ENCODE results near the gene CDK1. TPM values are rescaled to one million over a fixed set of nuclear protein-coding genes. Genes with fewer than 3 reads are reported as not detected.

Gene CDK1
- total RNA-seq, 1 experiment from 2014 or later, result 137 TPM

- CTCF ChIA-PET, result no interaction called here
- H3K4me2 ChIP-seq, result no peak overlapping the region
- DNase-seq, result no peak
- H4K20me1 ChIP-seq (ENCODE audit: insufficient read depth), result no peaks in the 10 kb centered on the region
- H3K79me2 ChIP-seq (ENCODE audit: low read depth), result no peaks in the 10 kb centered on the region
- intact Hi-C loops (cut with micrococcal nuclease; ENCODE audit: unreplicated experiment), result no loop called here
- no peaks in the 10 kb centered on the region for H3K9me3 ChIP-seq (ENCODE audit: insufficient read depth, low read depth)
- H3K27ac ChIP-seq, result no peak overlapping the region
- POLR2A ChIA-PET (ENCODE audit: unreplicated experiment), result no interaction called here
- peaks cover 12% of the 10 kb centered on the region for H3F3A ChIP-seq (ENCODE audit: insufficient read depth, low read depth)
- no peaks in the 10 kb centered on the region for H3K36me3 ChIP-seq (ENCODE audit: low read depth)
- H3K4me3 ChIP-seq, result no peak overlapping the region
- TF ChIP-seq EZH2 (IDR thresholded peaks at IDR 0.05; ENCODE audit: low read depth) (no peak), CTCF (conservative IDR thresholded peaks at IDR 0.05) (no peak)
- no peaks in the 10 kb centered on the region for H3K27me3 ChIP-seq (ENCODE audit: insufficient read depth, low read depth)
- H3K9me2 ChIP-seq (ENCODE audit: insufficient read depth), result no peaks in the 10 kb centered on the region
- no TSS peak for BruUV-seq (replicated peaks)
- peaks cover 15% of the 10 kb centered on the region for H3K4me1 ChIP-seq (replicated peaks; ENCODE audit: insufficient read depth)
- no peak overlapping the region for H2AFZ ChIP-seq
Observed at GRCh38 chr10:60807499-60807898, 29.2 kb downstream of the CDK1 start.

- H3K9me2 ChIP-seq (ENCODE audit: insufficient read depth), result no peaks in the 10 kb centered on the region
- no peak for TF ChIP-seq CTCF (conservative IDR thresholded peaks at IDR 0.05)
- no peak for TF ChIP-seq EZH2 (IDR thresholded peaks at IDR 0.05; ENCODE audit: low read depth)
- no peak overlapping the region for H2AFZ ChIP-seq
- peaks cover 12% of the 10 kb centered on the region for H3F3A ChIP-seq (ENCODE audit: insufficient read depth, low read depth)
- H3K79me2 ChIP-seq (ENCODE audit: low read depth), result no peaks in the 10 kb centered on the region
- ChIA-PET POLR2A (ENCODE audit: unreplicated experiment) (no interaction called here), CTCF (no interaction called here)
- no peaks in the 10 kb centered on the region for H3K36me3 ChIP-seq (ENCODE audit: low read depth)
- H3K27me3 ChIP-seq (ENCODE audit: insufficient read depth, low read depth), result no peaks in the 10 kb centered on the region
- intact Hi-C loops (cut with micrococcal nuclease; ENCODE audit: unreplicated experiment), result no loop called here
- no peak for DNase-seq
- BruUV-seq (replicated peaks), result no TSS peak
- H3K27ac ChIP-seq, result no peak overlapping the region
- peaks cover 15% of the 10 kb centered on the region for H3K4me1 ChIP-seq (replicated peaks; ENCODE audit: insufficient read depth)
- no peak overlapping the region for H3K4me3 ChIP-seq
- no peak overlapping the region for H3K4me2 ChIP-seq
- H4K20me1 ChIP-seq (ENCODE audit: insufficient read depth), result no peaks in the 10 kb centered on the region
- no peaks in the 10 kb centered on the region for H3K9me3 ChIP-seq (ENCODE audit: insufficient read depth, low read depth)
Observed at GRCh38 chr10:60808036-60808435, 29.8 kb downstream of the CDK1 start.

GRCh38 chr10:60809157-60809556 is 30.9 kb downstream of the CDK1 start:
- Histone ChIP-seq H3K4me2 (no peak overlapping the region), H3K4me3 (no peak overlapping the region), H3K4me1 (replicated peaks; ENCODE audit: insufficient read depth) (peaks cover 15% of the 10 kb centered on the region), H3K9me3 (ENCODE audit: insufficient read depth, low read depth) (no peaks in the 10 kb centered on the region), H3K36me3 (ENCODE audit: low read depth) (no peaks in the 10 kb centered on the region), H2AFZ (no peak overlapping the region), H3K27me3 (ENCODE audit: insufficient read depth, low read depth) (no peaks in the 10 kb centered on the region), H3K79me2 (ENCODE audit: low read depth) (no peaks in the 10 kb centered on the region), H3K27ac (no peak overlapping the region), H3K9me2 (ENCODE audit: insufficient read depth) (no peaks in the 10 kb centered on the region), H4K20me1 (ENCODE audit: insufficient read depth) (no peaks in the 10 kb centered on the region), H3F3A (ENCODE audit: insufficient read depth, low read depth) (peaks cover 12% of the 10 kb centered on the region)
- CTCF ChIA-PET, result no interaction called here
- TF ChIP-seq EZH2 (IDR thresholded peaks at IDR 0.05; ENCODE audit: low read depth), result no peak
- no TSS peak for BruUV-seq (replicated peaks)
- POLR2A ChIA-PET (ENCODE audit: unreplicated experiment), result no interaction called here
- intact Hi-C loops (cut with micrococcal nuclease; ENCODE audit: unreplicated experiment), result no loop called here
- peak in 1 of 2 experiments; percentile 69 for DNase-seq
